Cardiac septum (tissue), 1 donor: ENCODE measurements around the gene CHRNB2. TPM values are rescaled to one million over a fixed set of nuclear protein-coding genes. Genes with fewer than 3 reads are reported as not detected.

ENCODE experiments used
- DNase-seq: peaks from one replicate; pipeline ENCODE4 v3.0.0-alpha.2; 2020; ENCODE audit warnings: low spot score
- intact Hi-C: fragments of 100-400 bp; cut with DNase I; formaldehyde crosslinking; loops from one replicate; pipeline ENCODE4 v1.14.0; 2022
- total RNA-seq: library from RNA; stranded (reverse); fragmentation: NEBNext Ultra II Directional; extraction: Animal tissue kit (Norgen Biotek cat#: 25700); gene quantifications from one replicate; pipeline ENCODE4 v1.2.1, GENCODE V29; 2021
- donor health status: DM: no; HTN: no; CAD: no.

Gene CHRNB2
- total RNA-seq, 1 donor from 2014 or later: 0.05 TPM

DNA sequence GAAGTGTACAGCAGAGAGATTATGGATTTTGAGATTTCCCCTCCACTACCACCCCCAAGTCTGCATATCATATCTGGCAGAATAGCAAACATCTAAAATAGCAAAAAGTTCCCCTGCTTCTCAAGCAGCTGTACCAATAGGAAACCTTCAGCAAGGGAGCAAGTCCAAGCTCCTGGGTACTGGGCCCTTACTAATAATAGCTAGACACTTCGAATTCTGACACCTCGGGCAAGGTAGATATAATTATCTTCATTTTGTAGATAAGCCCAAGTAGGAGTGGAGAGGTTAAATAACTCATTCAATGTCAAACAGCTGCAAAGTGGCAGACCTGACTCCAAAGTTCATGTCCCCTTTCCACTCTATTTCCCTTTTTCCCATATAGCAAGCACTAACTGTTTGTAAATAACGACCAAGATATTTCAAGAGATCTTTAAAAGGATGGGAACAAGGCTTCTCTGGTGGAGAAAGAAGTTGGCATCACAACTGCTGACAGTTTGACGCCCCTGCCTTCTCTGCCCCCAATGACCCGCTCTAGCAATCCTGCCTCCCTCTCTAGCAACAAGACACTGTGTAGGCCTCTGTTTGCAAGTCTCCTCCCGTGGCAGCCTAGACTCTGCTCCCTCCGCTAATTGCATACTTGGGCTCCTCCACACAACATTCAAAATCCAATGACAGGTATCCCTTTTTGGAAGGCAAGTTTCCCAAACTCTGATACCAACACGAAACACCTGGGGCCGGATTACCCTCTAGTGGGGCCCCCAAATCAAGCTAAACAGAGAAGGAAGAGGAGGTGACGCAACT, 59.1 kb downstream of the CHRNB2 start:
- DNase-seq: no peak
- intact Hi-C loops: no loop called here

DNA sequence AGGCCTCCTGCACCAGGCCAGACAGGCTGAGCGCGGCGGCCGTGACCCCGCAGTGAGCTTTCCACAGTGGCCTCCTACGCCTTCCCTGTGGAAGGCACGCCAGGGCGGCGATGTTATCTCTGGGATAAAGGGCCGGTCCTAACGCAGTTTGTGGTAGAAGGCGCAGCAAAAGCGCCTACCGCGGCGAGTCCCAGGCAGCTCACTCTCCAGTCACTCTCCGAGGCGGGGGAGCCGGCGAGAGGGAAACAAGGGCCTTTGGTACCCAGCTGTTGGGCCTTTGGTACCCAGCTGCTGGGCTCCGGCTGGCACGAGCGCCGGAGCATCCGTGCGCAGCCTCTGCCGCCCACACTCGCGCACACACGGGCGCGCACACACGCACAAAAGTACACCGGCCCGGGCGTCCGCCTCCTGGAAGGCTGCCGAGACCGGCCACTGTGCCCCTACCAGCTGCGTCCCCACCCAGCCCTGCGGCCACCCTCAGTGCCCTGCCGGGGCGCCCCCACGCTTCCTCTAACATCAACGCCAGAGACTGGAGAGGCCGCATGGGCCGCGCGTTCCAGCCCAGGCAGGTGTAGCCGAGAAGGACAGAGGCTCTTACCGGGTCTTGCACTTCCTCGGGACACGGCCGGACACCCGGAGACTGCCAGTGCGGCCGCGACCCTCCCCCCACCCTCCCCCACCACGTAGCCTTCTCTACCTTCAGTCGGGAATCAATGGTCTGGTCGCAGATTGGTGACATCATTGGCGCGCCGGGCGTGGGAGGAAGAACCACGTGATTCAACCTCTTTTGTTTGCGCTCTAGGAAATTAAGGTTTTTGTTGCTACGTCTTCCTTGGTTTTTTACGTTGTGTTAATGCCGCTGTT, 59.9 kb downstream of the CHRNB2 start:
- intact Hi-C loops: loop anchor here (2.0 kb wide), 1 partner anchor 69 kb away; the partner anchor contains the start of gene UBE2Q1
- peak; percentile 94 for DNase-seq

DNA sequence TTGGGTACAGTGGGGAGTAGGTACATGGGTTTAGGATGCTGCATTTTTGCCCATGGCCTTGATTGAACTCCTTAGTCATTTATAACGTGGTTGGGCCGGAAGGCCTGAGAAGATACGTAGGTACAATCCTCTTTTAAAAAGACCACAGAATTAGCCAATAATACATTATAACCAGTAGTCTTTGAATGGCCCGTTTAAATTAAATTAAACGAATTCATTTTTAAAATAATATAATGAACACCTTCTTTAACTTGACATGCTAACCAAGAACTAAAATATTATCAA, 60.5 kb downstream of the CHRNB2 start:
- intact Hi-C loops: loop anchor here (2.0 kb wide), 1 partner anchor 69 kb away; the partner anchor contains the start of gene UBE2Q1
- DNase-seq: no peak

DNA sequence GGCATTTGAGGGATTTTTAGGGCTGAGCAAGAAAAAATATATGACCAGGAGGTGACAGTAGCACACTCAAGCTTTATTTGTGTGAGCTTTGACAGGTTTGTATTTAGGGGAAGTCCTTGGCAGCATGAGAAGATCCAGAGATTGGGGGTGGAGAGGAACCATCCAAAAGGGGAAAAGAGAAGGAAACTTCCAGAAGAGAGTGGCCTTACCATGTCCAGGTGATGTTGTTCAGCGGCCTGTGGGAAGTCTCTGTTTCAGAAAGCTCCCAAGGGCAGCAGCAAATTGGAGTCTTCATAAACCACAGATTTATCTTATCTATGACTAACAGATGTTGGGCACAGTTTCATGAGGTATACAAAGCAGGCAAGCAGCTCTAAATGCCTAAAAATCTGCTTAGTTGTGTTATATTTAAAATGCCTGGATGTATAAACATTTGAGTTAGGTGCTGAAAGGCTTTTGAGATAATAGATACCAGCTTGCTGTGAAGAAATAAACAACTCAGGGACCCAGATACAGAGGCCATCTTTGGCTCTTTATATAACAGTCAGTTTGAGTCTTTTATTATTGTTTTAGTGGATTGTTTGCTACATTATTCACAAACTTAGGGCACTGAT, 61.6 kb downstream of the CHRNB2 start:
- intact Hi-C loops: loop anchor here (2.0 kb wide), 1 partner anchor 70 kb away; the partner anchor contains the start of gene UBE2Q1
- no peak for DNase-seq

Other genes starting within 250 kb of the CHRNB2 start
- 0.70 TPM for gene AQP10, start 246.7 kb upstream of the CHRNB2 start, total RNA-seq
- 22.5 TPM for gene ATP8B2, start 242.3 kb upstream of the CHRNB2 start, total RNA-seq
- gene IL6R, start 162.4 kb upstream of the CHRNB2 start, total RNA-seq: 5.2 TPM
- 5.0 TPM for gene TDRD10, start 65.6 kb upstream of the CHRNB2 start, total RNA-seq
- 16.8 TPM for gene SHE, start 65.4 kb upstream of the CHRNB2 start, total RNA-seq
- 65.5 TPM for gene UBE2Q1, start 9.1 kb upstream of the CHRNB2 start, total RNA-seq
- 54.1 TPM for gene ADAR, start 40.4 kb downstream of the CHRNB2 start, total RNA-seq